ENCODE results near the gene FARP1. TPM values are rescaled to one million over a fixed set of nuclear protein-coding genes. Genes with fewer than 3 reads are reported as not detected.
"Not testable (repeated sequence)": the region's sequence is repeated elsewhere in the genome, so short reads cannot be mapped to it uniquely, and the experiment has no call there.

The FARP1 gene
- polyA plus RNA-seq, 4 donors, result 222 to 270 (median 241) TPM

- no peak for DNase-seq (ENCODE audit: low read depth in 4 of 4, low spot score in 2 of 4)
Observed at GRCh38 chr13:98346904-98347636, 204.2 kb downstream of the FARP1 start.

GRCh38 chr13:98347756-98348155 is 204.9 kb downstream of the FARP1 start:
- DNase-seq (ENCODE audit: low read depth in 4 of 4, low spot score in 2 of 4), result no peak

- DNase-seq (ENCODE audit: low read depth in 4 of 4, low spot score in 2 of 4), result no peak
Observed at GRCh38 chr13:98348466-98349200, 205.7 kb downstream of the FARP1 start.

- DNase-seq (ENCODE audit: low read depth in 4 of 4, low spot score in 2 of 4), result no peak
Observed at GRCh38 chr13:98349731-98350305, 206.9 kb downstream of the FARP1 start.

GRCh38 chr13:98350746-98351330 is 207.9 kb downstream of the FARP1 start:
- no peak for DNase-seq (ENCODE audit: low read depth in 4 of 4, low spot score in 2 of 4)

GRCh38 chr13:98351636-98352035 is 208.7 kb downstream of the FARP1 start:
- DNase-seq (ENCODE audit: low read depth in 4 of 4, low spot score in 2 of 4), result no peak

- no peak for DNase-seq (ENCODE audit: low read depth in 4 of 4, low spot score in 2 of 4)
Observed at GRCh38 chr13:98352226-98352625, 209.3 kb downstream of the FARP1 start.

GRCh38 chr13:98353750-98354149 is 210.9 kb downstream of the FARP1 start:
- no peak for DNase-seq (ENCODE audit: low read depth in 4 of 4, low spot score in 2 of 4)

GRCh38 chr13:98358937-98359336 is 216.0 kb downstream of the FARP1 start:
- DNase-seq (ENCODE audit: low read depth in 4 of 4, low spot score in 2 of 4), result no peak

- DNase-seq (ENCODE audit: low read depth in 4 of 4, low spot score in 2 of 4), result no peak
Observed at GRCh38 chr13:98360545-98360944, 217.7 kb downstream of the FARP1 start.

- DNase-seq (ENCODE audit: low read depth in 4 of 4, low spot score in 2 of 4), result no peak
Observed at GRCh38 chr13:98363326-98363725, 220.4 kb downstream of the FARP1 start.

GRCh38 chr13:98364179-98364578 is 221.3 kb downstream of the FARP1 start:
- no peak for DNase-seq (ENCODE audit: low read depth in 4 of 4, low spot score in 2 of 4)

- no peak for DNase-seq (ENCODE audit: low read depth in 4 of 4, low spot score in 2 of 4)
Observed at GRCh38 chr13:98364647-98365046, 221.8 kb downstream of the FARP1 start.

GRCh38 chr13:98365302-98365701 is 222.4 kb downstream of the FARP1 start:
- DNase-seq (ENCODE audit: low read depth in 4 of 4, low spot score in 2 of 4), result no peak

- DNase-seq (ENCODE audit: low read depth in 4 of 4, low spot score in 2 of 4), result no peak
Observed at GRCh38 chr13:98366010-98366409, 223.1 kb downstream of the FARP1 start.

- DNase-seq (ENCODE audit: low read depth in 4 of 4, low spot score in 2 of 4), result no peak
Observed at GRCh38 chr13:98366443-98366842, 223.5 kb downstream of the FARP1 start.

- no peak for DNase-seq (ENCODE audit: low read depth in 4 of 4, low spot score in 2 of 4)
Observed at GRCh38 chr13:98366959-98367358, 224.1 kb downstream of the FARP1 start.

- no peak for DNase-seq (ENCODE audit: low read depth in 4 of 4, low spot score in 2 of 4)
Observed at GRCh38 chr13:98368019-98368418, 225.1 kb downstream of the FARP1 start.

- DNase-seq (ENCODE audit: low read depth in 4 of 4, low spot score in 2 of 4), result not testable (repeated sequence)
Observed at GRCh38 chr13:98369520-98369919, 226.6 kb downstream of the FARP1 start.

- no peak for DNase-seq (ENCODE audit: low read depth in 4 of 4, low spot score in 2 of 4)
Observed at GRCh38 chr13:98370261-98370660, 227.4 kb downstream of the FARP1 start.

GRCh38 chr13:98370806-98371515 is 228.1 kb downstream of the FARP1 start:
- DNase-seq (ENCODE audit: low read depth in 4 of 4, low spot score in 2 of 4), result peak in 1 of 4 donors; percentile 64
